DND-41 (cell line): ENCODE measurements around the gene RAB41.

ENCODE experiments used
- CTCF ChIP-seq: IDR thresholded peaks from 2 replicates; pipeline ENCODE4 v1.5.1; 2012; ENCODE audit warnings: borderline replicate concordance, low read length, moderate library complexity, mild to moderate bottlenecking; ENCODE audit not compliant: poor library complexity, severe bottlenecking; ENCODE audit errors: extremely low read depth
- EZH2 ChIP-seq: IDR thresholded peaks from 3 replicates; pipeline ENCODE4 v1.6.1; 2012; ENCODE audit warnings: borderline replicate concordance, low read depth, mild to moderate bottlenecking, moderate library complexity, low read length, inconsistent platforms; ENCODE audit not compliant: severe bottlenecking

GRCh38 chrX:70331161-70331560 is 49.2 kb downstream of the RAB41 start:
- TF ChIP-seq CTCF (no peak), EZH2 (no peak)
